Tibial nerve (tissue), 3 donors: Measurements from ENCODE around the gene LIPH.

ENCODE experiments used
- CTCF ChIP-seq, 5 experiments: fragments of 200-600 bp in 3 of 5; fragments of 450-650 bp in 2 of 5; sonication (generic) in 3 of 5; IDR thresholded peaks; one replicate each; pipeline ENCODE4 v1.5.1; 2016 to 2019; ENCODE audit warnings: antibody characterized with exemption in 5 of 5, mild to moderate bottlenecking in 3 of 5, moderate library complexity in 2 of 5
- POLR2A ChIP-seq, 2 donors: fragments of 450-650 bp; IDR thresholded peaks; one replicate each; pipeline ENCODE4 v1.6.1; 2017; ENCODE audit warnings: antibody characterized with exemption in 2 of 2, mild to moderate bottlenecking in 2 of 2, moderate library complexity in 2 of 2

GRCh38 chr3:185555860-185556347 lies 3.5 kb upstream of the LIPH start:
- TF ChIP-seq CTCF (IDR thresholded peaks at IDR 0.05) (no peak), POLR2A (IDR thresholded peaks at IDR 0.05) (no peak)
